SKM-1 (cell line): Measurements from ENCODE around the gene FZR1.

Experiments
- DNase-seq: peaks from one replicate; lab custom pipeline; 2025; ENCODE audit not compliant: unreplicated experiment; lab: John Stamatoyannopoulos, UW

The FZR1 gene

DNA sequence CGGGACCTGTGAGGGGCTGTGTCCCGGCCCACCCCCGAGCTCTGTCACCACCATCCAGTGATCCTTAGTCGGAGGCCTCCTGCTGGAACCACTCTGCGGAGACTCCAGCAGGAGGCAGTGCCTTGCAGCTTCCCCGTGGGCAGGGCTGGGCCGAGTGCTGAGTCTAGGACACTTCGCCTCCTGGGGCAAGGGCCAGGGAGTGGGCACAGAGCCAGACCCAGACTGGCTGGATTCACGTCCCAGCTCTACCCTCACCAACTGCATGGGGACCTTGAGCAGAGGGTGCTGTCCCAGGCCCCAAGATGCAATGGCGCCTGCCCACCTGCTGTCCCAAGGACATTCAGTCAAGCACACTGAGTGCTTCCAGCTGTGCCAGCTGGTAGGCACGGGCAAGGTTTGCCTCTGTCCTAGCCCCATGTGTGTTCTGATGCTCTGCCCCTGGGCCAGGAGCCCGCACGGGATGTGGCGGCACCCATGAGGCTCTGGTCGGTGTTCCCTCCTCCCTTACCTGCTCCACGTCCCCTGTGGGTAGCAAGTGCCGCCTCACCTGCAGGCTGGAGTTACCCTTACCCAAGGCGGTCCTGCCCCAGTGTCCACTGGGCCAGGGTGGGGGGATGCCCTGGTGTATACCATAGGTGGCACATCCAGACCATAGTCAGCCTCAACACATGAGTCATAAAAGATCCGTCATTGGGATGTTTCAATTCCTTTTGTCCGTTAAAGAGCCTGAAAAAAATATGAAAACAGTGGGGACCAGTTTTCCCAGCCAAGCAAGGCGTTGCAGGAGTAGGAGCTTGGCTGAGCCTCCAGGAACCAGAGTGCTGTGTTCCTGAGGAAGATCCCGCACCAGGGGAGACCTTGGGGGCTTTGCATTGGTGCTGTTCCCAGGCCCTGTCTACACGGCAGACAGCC, 7.4 kb downstream of the FZR1 start:
- DNase-seq = no peak

DNA sequence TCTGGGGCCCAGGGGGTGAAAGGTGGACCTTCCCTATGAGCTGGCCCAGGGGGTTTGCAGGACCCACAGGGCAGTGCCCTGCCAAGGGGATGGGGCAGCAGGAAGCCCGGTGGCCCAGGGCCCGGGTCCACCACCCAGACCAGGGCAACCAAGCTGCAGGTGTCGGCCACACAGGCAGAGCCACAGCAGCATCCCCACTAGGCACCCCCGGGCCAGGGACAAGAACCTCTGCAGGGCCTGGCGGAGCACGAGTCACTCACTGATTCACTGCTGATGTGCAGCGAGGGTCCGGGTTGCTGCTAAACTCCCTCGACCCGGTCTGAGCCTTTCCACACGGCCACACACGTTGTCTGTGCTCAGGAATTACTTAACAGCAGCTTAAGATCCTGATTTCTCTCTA, 8.8 kb downstream of the FZR1 start:
- no peak for DNase-seq

DNA sequence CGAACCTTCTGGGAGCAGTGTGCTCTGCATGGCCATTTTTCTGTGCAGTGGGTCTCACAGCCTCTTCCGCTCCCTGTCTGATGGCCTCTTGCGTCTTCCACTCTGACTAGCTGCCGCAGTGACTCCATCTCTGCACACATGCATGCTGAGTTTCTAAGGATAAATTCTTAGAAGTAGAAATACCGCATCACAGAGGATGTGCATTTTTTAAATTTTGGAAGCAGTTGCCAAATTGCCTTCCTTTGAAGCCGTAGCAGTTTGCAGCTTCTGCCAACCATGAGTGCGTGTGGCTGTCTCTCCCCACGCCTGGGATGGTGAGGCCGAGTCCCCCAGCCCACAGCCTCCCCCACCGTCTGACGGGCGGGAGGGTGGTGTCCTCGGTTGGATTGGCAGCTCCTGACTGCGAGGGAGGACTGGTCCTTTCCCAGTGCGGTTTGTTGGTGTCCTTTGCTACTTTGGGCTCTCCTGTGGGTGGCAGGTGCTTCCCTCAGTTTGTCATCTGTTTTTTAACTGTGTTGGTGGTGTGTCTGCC, 9.8 kb downstream of the FZR1 start:
- DNase-seq = no peak

GRCh38 chr19:3516675-3517207, 10.6 kb downstream of the FZR1 start:
- DNase-seq = no peak

- DNase-seq = no peak
Observed at GRCh38 chr19:3517638-3518037, 11.5 kb downstream of the FZR1 start.

DNA sequence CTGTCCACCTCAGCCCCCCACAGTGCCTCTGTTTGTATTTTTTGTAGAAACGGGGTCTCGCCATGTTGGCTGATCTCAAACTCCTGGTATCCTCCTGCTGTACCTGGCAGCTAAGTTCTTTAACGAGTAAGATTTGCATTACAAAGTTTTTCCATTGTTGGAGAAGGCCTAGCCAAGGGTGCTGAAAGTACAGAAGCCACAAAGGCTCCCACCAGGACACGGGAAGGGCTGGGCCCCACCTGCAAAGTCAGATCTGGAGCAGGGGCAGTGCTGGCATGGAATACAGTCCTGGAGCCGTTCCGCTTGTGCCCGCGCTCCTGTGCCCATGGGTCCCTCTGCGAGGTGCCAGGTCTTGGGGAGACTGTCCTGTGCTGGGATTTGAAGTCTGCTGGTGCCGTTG, 12.1 kb downstream of the FZR1 start:
- DNase-seq = no peak

- no peak for DNase-seq
Observed at GRCh38 chr19:3518659-3519058, 12.5 kb downstream of the FZR1 start.

GRCh38 chr19:3519126-3519525, 13.0 kb downstream of the FZR1 start:
- no peak for DNase-seq

- DNase-seq = no peak
Observed at GRCh38 chr19:3520166-3521103, 14.3 kb downstream of the FZR1 start.

DNA sequence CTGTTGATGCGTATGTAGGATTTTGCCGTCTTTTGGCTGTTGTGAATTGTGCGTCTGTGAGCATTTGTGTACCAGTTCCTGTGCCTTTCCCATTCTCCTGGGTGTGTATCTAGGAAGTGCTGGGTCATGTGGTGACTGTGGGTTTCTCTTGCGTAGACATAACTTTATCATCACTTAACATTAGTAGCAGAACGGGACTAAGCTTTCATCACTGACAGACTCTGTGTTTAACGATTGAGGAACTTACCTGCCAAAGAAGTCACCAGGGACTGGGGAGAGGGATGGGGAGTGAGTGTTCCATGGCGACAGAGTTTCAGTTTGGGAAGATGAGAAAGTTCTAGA, 15.0 kb downstream of the FZR1 start:
- no peak for DNase-seq

DNA sequence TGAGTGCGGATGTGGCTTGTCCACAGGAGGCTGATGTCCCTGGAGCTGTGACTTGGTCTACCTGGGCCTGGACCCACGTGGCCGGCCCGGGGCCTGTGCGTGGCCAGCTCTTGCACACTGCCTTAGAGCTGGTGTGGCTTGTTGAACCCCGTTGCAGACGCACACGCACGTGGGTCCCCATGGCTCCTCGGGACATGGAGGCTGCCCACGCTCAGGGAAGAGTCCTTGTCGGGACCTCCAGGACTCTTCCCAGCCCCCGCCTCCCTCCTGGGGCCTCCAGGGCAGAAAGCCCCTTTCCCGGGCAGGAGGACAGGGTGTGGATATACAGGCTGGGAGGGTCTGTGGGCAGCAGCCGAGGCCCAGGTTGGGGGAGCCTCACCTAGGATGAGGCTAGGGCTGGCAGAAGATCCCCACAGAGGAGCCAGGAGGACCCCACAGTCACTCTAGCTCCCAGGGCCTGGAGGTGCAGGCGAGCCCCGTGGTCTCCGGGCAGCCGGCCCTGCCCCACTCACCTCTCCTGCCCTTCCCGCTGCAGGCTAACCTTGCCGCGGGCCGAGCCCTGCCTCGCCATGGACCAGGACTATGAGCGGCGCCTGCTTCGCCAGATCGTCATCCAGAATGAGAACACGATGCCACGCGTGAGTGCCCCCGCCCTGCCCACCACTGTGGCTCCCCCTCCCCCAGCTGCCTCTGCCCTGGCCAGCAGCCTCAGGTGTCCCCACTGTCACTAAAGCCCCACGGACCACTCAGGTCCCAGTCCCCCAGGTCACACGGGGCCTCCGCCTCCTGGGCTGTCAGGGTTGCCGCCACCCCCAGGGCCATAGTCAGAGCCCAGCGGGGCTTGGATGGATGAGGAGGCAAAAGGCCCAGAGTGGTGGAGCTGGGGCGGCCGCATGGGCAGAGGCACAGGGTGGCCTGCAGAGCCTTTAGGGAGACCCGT, 16.6 kb downstream of the FZR1 start:
- DNase-seq = no peak

DNA sequence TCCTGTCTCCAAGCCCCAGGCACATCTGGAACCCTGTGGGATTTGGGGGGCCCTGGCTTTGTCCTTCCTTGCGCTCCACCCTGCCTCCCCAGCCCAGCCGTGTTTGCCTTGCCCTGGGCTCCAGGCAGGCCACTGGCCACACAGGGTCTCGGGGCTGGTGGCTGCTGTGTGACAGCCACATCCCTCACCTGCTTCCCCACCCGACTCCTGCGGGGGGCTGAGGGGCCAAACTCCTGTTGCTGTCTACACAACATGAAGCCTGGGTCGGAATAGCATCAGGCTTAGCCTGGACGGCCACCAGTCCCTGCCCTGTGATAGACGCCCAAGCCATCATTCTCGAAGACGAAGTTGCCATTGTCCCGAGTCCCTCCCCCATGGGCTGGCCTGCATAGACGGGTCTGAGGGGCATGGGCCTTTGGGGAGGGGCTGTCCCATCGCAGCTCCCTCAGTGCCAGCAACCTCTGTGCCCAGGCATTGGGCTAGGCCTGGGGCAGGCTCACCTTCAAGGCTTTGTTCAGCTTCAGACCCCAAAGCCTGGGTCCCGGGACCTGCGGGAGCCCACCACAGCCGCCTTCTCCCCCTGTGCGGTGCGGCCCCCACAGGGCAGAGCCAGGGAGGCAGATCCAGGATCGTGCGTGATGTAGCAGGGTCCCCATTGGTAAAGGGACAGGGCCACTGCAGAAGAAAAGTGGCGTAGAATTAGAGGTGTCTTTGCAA, 17.4 kb downstream of the FZR1 start:
- DNase-seq = no peak

DNA sequence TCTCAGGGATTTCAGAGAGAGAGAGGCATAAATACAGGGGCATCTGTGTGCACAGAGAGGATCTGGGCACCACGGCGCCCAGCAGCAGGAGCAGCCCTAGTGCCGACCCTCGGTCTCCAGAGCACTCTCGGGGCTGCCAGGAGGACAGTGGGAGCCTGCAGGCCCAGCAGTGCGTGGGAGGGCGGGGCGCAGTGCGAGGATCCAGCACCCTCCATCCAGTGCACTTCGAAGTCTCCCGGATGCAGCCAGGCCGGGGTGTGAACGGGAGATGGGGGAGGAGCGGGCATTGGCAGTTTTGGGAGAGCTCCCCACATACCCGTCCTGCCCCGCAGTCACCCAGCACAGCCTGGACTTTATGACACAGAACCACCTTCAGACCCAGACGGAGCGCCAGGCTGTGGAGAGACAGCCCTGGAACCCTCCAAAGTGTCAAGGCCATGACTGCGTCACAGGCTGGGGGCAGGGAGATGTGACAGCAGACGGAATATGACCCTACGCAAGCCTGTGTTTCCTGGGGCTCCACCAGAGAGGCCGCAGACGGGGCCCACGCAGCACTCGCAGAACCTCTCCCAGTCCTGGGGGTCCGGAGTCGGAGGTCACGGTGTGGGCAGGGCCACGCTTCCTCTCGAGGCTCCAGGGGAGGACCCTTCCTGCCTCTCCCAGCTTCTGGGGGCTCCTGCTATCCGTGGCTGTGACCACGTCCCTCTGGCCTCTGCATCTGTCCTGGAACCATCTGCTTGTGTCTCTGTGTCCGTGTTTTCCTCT, 18.1 kb downstream of the FZR1 start:
- DNase-seq = no peak

GRCh38 chr19:3524904-3525451, 18.9 kb downstream of the FZR1 start:
- DNase-seq = no peak

DNA sequence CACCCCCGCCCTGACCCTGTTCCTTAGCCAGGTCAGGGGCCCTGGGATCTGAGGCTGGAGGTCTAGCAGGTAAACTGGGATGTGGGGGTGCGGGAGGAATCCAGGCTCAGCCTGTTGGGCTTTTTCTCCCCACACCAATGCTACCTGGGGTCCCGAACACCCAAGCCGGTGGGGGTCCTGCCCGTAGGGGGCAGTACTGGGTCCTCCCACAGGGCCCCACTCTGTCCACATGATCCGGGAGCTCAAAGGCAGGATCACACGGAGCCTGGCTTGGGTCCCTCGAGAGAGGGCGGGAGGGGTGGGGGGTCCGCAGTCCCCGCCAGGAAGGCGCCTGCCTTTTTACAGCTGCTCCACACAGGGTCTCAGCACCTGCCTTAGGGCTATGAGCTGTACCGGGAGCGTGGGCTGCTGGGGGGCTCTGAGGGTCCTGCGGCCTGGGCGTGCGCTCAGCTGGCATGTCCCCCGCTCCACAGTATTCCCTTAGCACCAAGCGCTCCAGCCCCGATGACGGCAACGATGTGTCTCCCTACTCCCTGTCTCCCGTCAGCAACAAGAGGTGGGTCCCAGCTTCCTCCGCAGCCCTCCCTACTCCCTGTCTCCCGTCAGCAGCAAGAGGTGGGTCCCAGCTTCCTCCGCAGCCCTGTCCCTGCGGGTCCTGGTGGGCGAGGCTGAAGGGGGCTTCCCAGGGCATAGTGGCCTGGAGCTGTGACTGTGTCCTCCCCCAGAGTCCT, 20.6 kb downstream of the FZR1 start:
- DNase-seq = no peak

GRCh38 chr19:3527238-3527910, 21.3 kb downstream of the FZR1 start:
- no peak for DNase-seq

DNA sequence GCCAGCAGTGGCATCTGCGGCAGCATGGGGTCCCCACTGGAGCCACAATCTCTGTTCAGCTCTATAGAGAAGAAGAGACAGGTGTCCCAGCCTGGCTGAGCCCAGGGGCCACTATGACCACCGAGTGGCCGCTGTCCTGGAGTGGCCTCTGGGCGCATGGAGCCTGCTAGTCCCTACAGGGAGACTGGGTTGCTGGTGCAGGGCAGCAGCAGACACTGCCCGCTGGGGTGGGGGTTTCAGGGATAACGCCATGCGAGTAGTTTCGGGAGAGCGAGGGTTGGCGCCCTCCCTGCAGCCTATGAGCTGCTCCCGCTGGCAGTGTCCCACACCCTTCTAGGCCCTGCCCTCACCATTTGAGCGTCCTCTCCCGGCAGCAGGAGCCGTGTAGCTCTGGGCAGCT, 22.0 kb downstream of the FZR1 start:
- DNase-seq = no peak
